Measurements from ENCODE around the gene ROBO4.
A peak's percentile ranks its signal among the peaks of the same experiment; 100 is the strongest.

The ROBO4 gene

GRCh38 chr11:124839128-124839971, 58.3 kb downstream of the ROBO4 start:
- no peak for DNase-seq

DNA sequence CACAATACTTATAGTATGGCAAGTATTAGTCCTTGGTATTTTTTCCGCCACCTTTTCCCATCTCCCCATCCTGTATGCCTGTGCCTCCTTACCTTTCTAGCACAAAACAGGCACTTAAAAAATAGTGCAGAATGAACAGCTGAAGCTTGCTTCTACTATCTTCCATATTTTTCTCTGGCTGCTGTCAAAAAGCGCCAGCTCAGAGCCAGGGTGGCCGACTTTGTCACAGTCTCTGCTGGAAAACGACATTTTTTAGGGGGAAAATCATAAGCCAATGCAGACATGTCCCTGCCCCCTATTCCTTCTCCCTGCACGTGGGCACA, 58.9 kb downstream of the ROBO4 start:
- no peak for DNase-seq

GRCh38 chr11:124837491-124837856, 60.2 kb downstream of the ROBO4 start:
- DNase-seq = peak; percentile 59

- DNase-seq = no peak
These were observed 61.7 kb downstream of the ROBO4 start for GRCh38 chr11:124835918-124836317.

DNA sequence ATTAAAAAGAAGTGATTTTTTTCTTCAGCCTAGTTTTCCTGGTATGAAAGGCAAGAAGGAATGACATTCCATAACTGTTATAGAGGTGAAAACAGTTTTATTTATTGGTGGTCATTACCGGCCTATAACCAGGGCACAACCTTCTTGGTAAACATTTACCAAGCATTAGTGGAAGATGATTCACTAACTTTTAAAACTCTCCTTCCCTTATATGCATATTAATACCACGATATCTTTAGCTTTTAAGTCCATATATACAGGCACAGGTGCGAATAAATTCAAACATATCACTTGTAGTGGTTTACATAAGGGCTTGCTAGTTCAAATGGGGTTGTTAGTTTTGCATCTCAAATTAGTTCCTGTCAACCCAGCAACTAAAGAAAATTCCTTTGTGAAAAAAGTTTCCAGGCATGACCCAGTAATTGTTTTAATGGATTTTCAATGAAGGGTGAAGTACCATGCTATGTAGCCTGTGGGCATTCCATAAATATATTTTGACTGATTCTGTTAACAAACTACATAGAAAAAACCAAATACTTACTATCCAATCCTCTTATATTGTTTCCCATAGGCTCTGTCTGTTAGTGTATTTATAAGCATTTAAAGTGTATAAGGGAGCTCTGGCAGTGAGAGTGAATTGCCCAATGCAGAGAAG, 63.0 kb downstream of the ROBO4 start:
- DNase-seq = no peak

Data from amniotic stem cell (primary cell).